ENCODE results near the gene TIAM1.

TIAM1 gene

GRCh38 chr21:31162827-31163226 is 181.2 kb downstream of the TIAM1 start:
- TF ChIP-seq, protein P1, sequence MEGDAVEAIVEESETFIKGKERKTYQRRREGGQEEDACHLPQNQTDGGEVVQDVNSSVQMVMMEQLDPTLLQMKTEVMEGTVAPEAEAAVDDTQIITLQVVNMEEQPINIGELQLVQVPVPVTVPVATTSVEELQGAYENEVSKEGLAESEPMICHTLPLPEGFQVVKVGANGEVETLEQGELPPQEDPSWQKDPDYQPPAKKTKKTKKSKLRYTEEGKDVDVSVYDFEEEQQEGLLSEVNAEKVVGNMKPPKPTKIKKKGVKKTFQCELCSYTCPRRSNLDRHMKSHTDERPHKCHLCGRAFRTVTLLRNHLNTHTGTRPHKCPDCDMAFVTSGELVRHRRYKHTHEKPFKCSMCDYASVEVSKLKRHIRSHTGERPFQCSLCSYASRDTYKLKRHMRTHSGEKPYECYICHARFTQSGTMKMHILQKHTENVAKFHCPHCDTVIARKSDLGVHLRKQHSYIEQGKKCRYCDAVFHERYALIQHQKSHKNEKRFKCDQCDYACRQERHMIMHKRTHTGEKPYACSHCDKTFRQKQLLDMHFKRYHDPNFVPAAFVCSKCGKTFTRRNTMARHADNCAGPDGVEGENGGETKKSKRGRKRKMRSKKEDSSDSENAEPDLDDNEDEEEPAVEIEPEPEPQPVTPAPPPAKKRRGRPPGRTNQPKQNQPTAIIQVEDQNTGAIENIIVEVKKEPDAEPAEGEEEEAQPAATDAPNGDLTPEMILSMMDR (IDR thresholded peaks at IDR 0.05; ENCODE audit: low read depth, low read length), result no peak
- no peak for DNase-seq (ENCODE audit: extremely low read depth, low read depth)

- TF ChIP-seq, protein P1 (IDR thresholded peaks at IDR 0.05; ENCODE audit: low read depth, low read length), result no peak
These were observed 181.9 kb downstream of the TIAM1 start for GRCh38 chr21:31162079-31162699.

GRCh38 chr21:31161157-31161556 is 182.9 kb downstream of the TIAM1 start:
- TF ChIP-seq, protein P1 (IDR thresholded peaks at IDR 0.05; ENCODE audit: low read depth, low read length), result no peak
- DNase-seq (ENCODE audit: extremely low read depth, low read depth), result no peak

More at GRCh38 chr21:31162079-31162699, 181.9 kb downstream of the TIAM1 start:
- no peak for DNase-seq (ENCODE audit: extremely low read depth, low read depth)

- no peak for DNase-seq (ENCODE audit: extremely low read depth, low read depth)
These were observed 184.3 kb downstream of the TIAM1 start for GRCh38 chr21:31159808-31160207.

DNA sequence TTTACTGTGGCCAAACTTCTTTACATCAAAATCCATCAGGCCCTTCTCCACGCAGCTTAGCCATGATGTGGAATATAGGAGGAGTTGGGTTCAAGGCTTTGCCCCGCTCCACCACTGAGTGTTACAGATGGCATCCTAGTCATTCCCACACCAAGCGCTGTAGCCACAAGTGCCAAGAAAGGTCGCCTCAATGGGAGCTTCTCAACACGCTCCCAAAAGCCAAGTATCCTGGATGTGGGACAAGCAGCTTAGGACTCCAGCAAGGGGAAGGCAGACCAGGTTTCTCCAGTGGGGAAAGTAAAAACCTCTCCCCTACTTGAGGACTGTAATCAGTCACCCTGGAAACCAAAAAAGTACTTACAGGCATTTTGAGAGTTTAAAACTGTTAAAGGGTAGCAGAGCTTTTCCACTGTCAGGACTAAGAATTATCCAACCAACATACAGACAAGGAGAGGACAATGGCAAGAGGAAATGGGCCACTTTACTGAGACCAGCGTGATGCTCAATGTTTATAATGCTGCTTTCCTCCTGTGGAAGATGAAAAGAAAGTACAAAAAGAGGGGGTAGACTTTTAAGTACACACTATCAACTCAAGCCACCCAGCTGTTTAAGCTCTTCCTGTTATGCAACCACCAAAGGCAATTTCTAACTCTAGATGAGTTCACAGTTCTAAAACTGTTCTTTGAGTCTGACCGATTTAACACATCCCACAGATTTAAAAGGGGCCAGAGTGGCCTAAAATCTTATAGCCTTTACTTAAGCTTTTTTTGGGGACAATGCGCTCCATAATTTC is 185.1 kb downstream of the TIAM1 start:
- no peak for DNase-seq (ENCODE audit: extremely low read depth, low read depth)
- TF ChIP-seq, protein P1 (IDR thresholded peaks at IDR 0.05; ENCODE audit: low read depth, low read length), result no peak

More at GRCh38 chr21:31159808-31160207, 184.3 kb downstream of the TIAM1 start:
- TF ChIP-seq, protein P1 (IDR thresholded peaks at IDR 0.05; ENCODE audit: low read depth, low read length), result no peak

DNA sequence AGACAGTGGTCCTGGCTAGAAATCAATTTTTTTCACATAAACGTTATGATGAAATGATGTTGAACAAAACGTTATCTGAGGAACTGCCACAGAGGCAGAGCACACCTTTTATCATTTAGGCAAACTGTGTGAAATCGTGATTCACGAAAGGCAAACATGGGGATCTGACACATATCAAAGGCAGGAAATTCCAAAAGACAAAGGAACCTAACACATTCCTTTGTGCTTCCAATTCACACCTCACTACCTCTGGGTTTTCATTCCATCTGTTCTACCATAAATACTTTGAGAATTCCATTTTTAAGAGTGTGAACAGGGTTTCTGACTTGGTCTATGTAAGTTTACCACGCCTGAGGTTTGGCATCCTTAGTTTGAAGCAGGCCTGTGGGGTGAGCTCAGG is 186.3 kb downstream of the TIAM1 start:
- no peak for DNase-seq (ENCODE audit: extremely low read depth, low read depth)
- TF ChIP-seq, protein P1 (IDR thresholded peaks at IDR 0.05; ENCODE audit: low read depth, low read length), result no peak

DNA sequence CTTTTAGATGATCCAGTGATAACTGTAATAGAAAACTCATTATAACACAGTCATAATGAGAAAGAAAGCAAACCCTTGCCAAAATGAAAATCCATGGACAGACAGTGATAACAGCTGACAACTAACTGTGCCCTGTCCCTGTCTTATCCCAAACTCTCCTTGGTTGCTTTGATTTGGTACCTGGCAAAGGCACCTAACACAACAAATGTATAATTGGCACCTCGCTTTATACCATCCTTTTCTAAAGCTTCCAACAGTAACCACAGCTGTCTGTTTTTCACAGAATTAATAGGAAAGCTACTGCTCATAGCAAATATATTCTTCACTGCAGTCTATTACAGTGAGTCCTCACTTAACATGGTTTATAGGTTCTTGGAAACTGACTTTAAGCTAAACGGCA is 187.4 kb downstream of the TIAM1 start:
- DNase-seq (ENCODE audit: extremely low read depth, low read depth), result no peak
- TF ChIP-seq, protein P1 (IDR thresholded peaks at IDR 0.05; ENCODE audit: low read depth, low read length), result no peak
